Parathyroid adenoma (tissue), 2 donors: Measurements from ENCODE around the gene GTF2E1.

ENCODE experiments used
- H2AFZ ChIP-seq: fragments of 300-600 bp; sonication (generic); one replicate; pipeline ENCODE4 v1.7.0; 2017; ENCODE audit warnings: antibody characterized with exemption, mild to moderate bottlenecking
- H3K27ac ChIP-seq: fragments of 300-600 bp; sonication (generic); one replicate; pipeline ENCODE4 v1.7.0; 2017
- H3K27me3 ChIP-seq: fragments of 300-600 bp; sonication (generic); one replicate; pipeline ENCODE4 v1.7.0; 2017; ENCODE audit warnings: low read length; ENCODE audit not compliant: control insufficient read depth, insufficient read depth
- H3K36me3 ChIP-seq: fragments of 300-600 bp; sonication (generic); one replicate; pipeline ENCODE4 v1.7.0; 2017; ENCODE audit warnings: low read length; ENCODE audit not compliant: control insufficient read depth, insufficient read depth
- H3K4me1 ChIP-seq: fragments of 300-600 bp; sonication (generic); one replicate; pipeline ENCODE4 v1.7.0; 2017; ENCODE audit warnings: control low read depth
- H3K4me2 ChIP-seq: fragments of 300-600 bp; sonication (generic); one replicate; pipeline ENCODE4 v1.7.0; 2017; ENCODE audit warnings: low read length
- H3K4me3 ChIP-seq: fragments of 300-600 bp; sonication (generic); one replicate; pipeline ENCODE4 v1.7.0; 2017; ENCODE audit warnings: low read depth, low read length
- H3K79me2 ChIP-seq: fragments of 300-600 bp; sonication (generic); one replicate; pipeline ENCODE4 v1.7.0; 2017; ENCODE audit warnings: control low read depth
- H3K9ac ChIP-seq: fragments of 300-600 bp; sonication (generic); one replicate; pipeline ENCODE4 v1.7.0; 2017; ENCODE audit warnings: mild to moderate bottlenecking
- H3K9me3 ChIP-seq: fragments of 300-600 bp; sonication (generic); one replicate; pipeline ENCODE4 v1.7.0; 2017; ENCODE audit warnings: low read length; ENCODE audit not compliant: control insufficient read depth
- TF ChIP-seq, protein P1 (sequence below): fragments of 300-600 bp; sonication (generic); IDR thresholded peaks from one replicate; pipeline ENCODE4 v1.7.0; 2017; ENCODE audit warnings: antibody characterized with exemption, mild to moderate bottlenecking
- donor health status: primary hyperparathyroidism.

The GTF2E1 gene

DNA sequence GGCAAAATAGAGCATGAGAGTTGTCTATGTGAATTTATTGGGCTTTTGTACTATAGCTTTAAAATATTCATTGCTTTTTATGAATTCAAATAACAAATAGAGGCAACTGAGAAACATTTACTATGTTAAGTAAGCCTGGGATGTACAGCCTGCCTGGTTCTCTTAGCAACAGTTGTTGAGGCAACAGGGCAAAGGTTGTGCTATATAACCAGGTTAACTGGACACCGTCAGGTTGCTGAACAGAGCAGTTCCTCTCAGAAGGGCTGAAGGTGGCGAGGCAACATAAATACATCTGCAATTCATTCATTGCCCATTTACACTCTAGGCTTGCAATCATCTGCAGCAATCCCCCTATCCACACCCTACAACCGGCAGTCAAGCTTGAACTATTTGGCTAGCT, 78.2 kb downstream of the GTF2E1 start:
- H3K4me1 ChIP-seq = no peaks in the 10 kb centered on the region
- no peaks in the 10 kb centered on the region for H3K36me3 ChIP-seq
- H3K9ac ChIP-seq = no peak overlapping the region
- TF ChIP-seq, protein P1, sequence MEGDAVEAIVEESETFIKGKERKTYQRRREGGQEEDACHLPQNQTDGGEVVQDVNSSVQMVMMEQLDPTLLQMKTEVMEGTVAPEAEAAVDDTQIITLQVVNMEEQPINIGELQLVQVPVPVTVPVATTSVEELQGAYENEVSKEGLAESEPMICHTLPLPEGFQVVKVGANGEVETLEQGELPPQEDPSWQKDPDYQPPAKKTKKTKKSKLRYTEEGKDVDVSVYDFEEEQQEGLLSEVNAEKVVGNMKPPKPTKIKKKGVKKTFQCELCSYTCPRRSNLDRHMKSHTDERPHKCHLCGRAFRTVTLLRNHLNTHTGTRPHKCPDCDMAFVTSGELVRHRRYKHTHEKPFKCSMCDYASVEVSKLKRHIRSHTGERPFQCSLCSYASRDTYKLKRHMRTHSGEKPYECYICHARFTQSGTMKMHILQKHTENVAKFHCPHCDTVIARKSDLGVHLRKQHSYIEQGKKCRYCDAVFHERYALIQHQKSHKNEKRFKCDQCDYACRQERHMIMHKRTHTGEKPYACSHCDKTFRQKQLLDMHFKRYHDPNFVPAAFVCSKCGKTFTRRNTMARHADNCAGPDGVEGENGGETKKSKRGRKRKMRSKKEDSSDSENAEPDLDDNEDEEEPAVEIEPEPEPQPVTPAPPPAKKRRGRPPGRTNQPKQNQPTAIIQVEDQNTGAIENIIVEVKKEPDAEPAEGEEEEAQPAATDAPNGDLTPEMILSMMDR = no peak
- H3K4me3 ChIP-seq = no peak overlapping the region
- H2AFZ ChIP-seq = no peak overlapping the region
- H3K27me3 ChIP-seq = no peaks in the 10 kb centered on the region
- H3K79me2 ChIP-seq = no peaks in the 10 kb centered on the region
- H3K4me2 ChIP-seq = no peak overlapping the region
- no peak overlapping the region for H3K27ac ChIP-seq
- H3K9me3 ChIP-seq = no peaks in the 10 kb centered on the region

DNA sequence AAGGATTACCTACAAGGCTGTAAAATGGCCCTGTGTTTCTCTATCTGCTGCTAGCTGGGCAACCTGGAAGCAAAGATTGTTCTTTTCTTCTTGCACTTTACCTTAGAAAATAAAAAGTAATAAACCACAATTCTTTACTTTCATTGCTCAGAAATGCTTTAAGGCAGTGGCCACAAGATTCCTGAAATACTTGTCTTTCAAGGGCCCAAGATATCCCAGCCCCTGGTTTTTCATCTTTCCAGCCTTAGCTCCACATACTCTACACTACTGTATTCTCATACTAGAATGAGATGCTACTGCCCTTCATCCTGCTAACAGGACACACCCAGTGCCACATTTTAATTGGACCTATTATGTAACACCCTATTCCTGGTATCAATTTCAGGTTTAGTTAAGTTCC, 78.9 kb downstream of the GTF2E1 start:
- Histone ChIP-seq H3K4me3 (no peak overlapping the region), H3K79me2 (no peaks in the 10 kb centered on the region), H3K27me3 (no peaks in the 10 kb centered on the region), H3K4me2 (no peak overlapping the region), H2AFZ (no peak overlapping the region), H3K9me3 (no peaks in the 10 kb centered on the region), H3K36me3 (no peaks in the 10 kb centered on the region), H3K27ac (no peak overlapping the region), H3K9ac (no peak overlapping the region), H3K4me1 (no peaks in the 10 kb centered on the region)
- TF ChIP-seq, protein P1 = no peak

DNA sequence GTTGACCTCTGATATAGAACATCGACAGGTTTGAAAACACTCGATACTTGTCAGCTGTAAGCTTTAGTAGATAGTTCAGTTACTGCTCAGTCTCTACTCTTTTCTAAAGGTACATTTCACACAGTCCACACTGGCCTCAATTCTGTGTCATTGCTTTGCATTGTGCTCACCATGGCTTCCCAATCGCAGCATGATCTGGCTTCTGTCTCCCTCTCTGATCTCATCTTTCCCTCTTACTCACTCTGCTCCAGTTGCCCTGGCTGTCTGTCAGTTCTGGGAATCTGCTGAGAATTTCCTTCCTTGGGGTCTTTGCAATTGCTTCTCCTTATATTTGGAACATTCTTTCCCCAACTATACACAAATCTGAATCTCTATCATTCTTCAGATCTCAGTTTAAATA, 80.6 kb downstream of the GTF2E1 start:
- no peaks in the 10 kb centered on the region for H3K27me3 ChIP-seq
- TF ChIP-seq, protein P1 = no peak
- H2AFZ ChIP-seq = no peak overlapping the region
- H3K36me3 ChIP-seq = no peaks in the 10 kb centered on the region
- H3K4me2 ChIP-seq = no peak overlapping the region
- H3K9me3 ChIP-seq = no peaks in the 10 kb centered on the region
- H3K79me2 ChIP-seq = no peaks in the 10 kb centered on the region
- H3K4me3 ChIP-seq = no peak overlapping the region
- no peaks in the 10 kb centered on the region for H3K4me1 ChIP-seq
- no peak overlapping the region for H3K9ac ChIP-seq
- no peak overlapping the region for H3K27ac ChIP-seq

DNA sequence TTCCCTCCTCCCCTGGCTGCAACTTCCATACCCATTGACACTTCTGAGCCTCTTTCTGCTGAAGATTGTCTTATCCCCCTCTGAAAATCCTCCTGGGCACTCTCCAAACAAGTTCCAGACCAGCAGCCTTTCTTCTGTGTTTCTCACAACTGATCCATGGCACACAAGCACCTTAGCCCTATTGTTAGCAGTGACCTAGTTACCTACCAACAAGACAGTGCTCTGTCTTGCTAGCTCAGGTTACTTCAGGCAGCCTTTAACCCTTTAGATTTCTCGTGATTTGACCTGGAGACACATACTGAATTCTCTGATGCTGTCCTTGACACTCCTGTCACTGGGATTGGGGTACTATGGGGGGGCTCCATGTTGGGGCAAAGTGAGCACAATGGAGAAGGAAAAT, 82.1 kb downstream of the GTF2E1 start:
- Histone ChIP-seq H3K9ac (no peak overlapping the region), H3K4me2 (no peak overlapping the region), H3K4me1 (no peaks in the 10 kb centered on the region), H3K9me3 (no peaks in the 10 kb centered on the region), H3K27me3 (no peaks in the 10 kb centered on the region), H3K27ac (no peak overlapping the region), H3K4me3 (no peak overlapping the region), H2AFZ (no peak overlapping the region), H3K36me3 (no peaks in the 10 kb centered on the region), H3K79me2 (no peaks in the 10 kb centered on the region)
- TF ChIP-seq, protein P1 = no peak

DNA sequence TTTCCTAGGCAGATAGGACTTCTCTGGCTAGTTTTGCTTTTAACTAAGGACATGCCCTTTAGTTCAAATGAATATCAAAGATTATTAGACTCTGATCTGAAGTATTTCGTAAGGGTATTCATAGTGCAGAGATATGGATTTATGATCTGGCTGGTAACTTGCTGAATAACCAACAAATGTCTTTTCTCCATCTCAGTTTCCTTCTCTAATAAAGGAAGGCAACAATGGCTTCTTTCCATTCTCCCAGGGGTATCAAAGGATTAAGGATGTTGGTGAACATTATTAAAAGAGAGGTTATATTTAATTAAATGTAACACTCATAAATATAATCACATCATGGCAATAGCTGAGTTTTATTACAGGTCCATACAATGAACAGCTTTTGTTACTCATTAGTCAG, 86.3 kb downstream of the GTF2E1 start:
- TF ChIP-seq, protein P1 = no peak
- H3K4me1 ChIP-seq = no peaks in the 10 kb centered on the region
- H3K9me3 ChIP-seq = no peaks in the 10 kb centered on the region
- no peak overlapping the region for H3K9ac ChIP-seq
- no peak overlapping the region for H3K4me2 ChIP-seq
- no peaks in the 10 kb centered on the region for H3K36me3 ChIP-seq
- no peak overlapping the region for H2AFZ ChIP-seq
- H3K27me3 ChIP-seq = no peaks in the 10 kb centered on the region
- no peak overlapping the region for H3K27ac ChIP-seq
- no peak overlapping the region for H3K4me3 ChIP-seq
- no peaks in the 10 kb centered on the region for H3K79me2 ChIP-seq
